Left lung (tissue), 10 donors: Measurements from ENCODE around the gene MRPL19. TPM values are rescaled to one million over a fixed set of nuclear protein-coding genes. Genes with fewer than 3 reads are reported as not detected.

Experiments used
- ATAC-seq: fragments of 200-7000 bp; cut with Tn5 transposase; one replicate; pipeline ENCODE4 v1.9.1; 2020; ENCODE audit warnings: moderate library complexity
- DNase-seq, 4 donors: peaks; one replicate each; pipeline ENCODE4 v3.0.0-alpha.2; 2013 to 2020
- H3K27ac ChIP-seq, 2 donors: fragments of 200-600 bp; sonication (generic) in 1 of 2; one replicate each; pipeline versions ENCODE4 v1.5.0 to v1.8.0; 2020 to 2021
- H3K27me3 ChIP-seq, 2 donors: fragments of 200-600 bp; sonication (generic) in 1 of 2; one replicate each; pipeline versions ENCODE4 v1.5.0 to v1.8.0; 2020 to 2021
- H3K36me3 ChIP-seq, 2 donors: fragments of 200-600 bp; sonication (generic) in 1 of 2; one replicate each; pipeline versions ENCODE4 v1.5.0 to v1.8.0; 2020 to 2021
- H3K4me1 ChIP-seq, 2 donors: fragments of 200-600 bp; one replicate each; pipeline ENCODE4 v1.8.0; 2021
- H3K4me3 ChIP-seq, 2 donors: fragments of 200-600 bp; sonication (generic) in 1 of 2; one replicate each; pipeline versions ENCODE4 v1.5.0 to v1.8.0; 2020 to 2021; ENCODE audit warnings: mild to moderate bottlenecking in 1 of 2
- H3K9me3 ChIP-seq, 2 donors: fragments of 200-600 bp; sonication (generic) in 1 of 2; one replicate each; pipeline versions ENCODE4 v1.5.0 to v1.8.0; 2020 to 2021
- intact Hi-C, 2 donors: fragments of 100-400 bp; cut with DNase I; formaldehyde crosslinking; loops; one replicate each; pipeline versions ENCODE4 v1.11.2 to v1.14.2; 2022
- polyA plus RNA-seq, 6 donors: library from polyadenylated mRNA; unstranded; fragments of 120-200 nt; gene quantifications; one replicate each; pipeline ENCODE4 v1.2.1, GENCODE V29; 2013; ENCODE audit not compliant: insufficient read length in 6 of 6
- total RNA-seq, 2 donors: library from RNA; stranded (reverse); fragmentation: NEBNext Ultra II Directional; extraction: Animal tissue kit (Norgen Biotek cat#: 25700); gene quantifications; one replicate each; pipeline ENCODE4 v1.2.1, GENCODE V29; 2021
- TF ChIP-seq, protein P1 (sequence below), 2 donors: fragments of 200-600 bp; sonication (generic) in 1 of 2; IDR thresholded peaks; one replicate each; pipeline versions ENCODE4 v1.5.0 to v1.8.0; 2021; ENCODE audit warnings: antibody characterized with exemption in 2 of 2
- donor health status: DM: no; HTN: yes; CAD: no.
- donor health status: DM: no; HTN: no; CAD: no.

MRPL19 gene
- total and polyA plus RNA-seq, 8 donors: 45.9 to 57.6 (median 52.4) TPM

DNA sequence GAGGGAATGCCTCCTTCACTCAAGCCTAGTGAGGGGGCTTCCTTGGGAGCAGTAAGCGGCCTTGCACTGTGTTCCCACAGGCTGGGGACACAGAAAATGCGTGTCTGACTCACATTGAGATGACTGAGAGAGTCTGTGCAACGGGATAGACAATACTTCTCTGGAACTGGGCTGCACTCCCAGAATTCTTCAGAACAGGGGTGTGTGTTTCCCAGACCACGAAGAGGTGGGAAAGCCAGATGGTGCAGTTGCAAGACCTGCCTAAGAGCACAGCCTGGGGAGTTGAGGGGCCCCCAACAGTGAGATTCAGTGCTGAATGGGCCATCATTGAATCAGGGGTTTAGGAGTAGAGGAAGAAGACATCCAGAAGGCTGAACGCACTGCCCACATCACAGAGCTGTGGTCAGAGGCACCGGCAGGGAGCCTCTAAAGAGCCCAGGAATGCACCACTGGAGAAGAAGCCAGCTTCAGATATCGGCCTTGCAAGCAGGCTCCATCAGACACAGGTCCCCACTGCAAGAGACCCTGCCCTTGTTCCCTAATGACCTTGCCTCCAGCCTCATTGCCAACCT, 36.6 kb upstream of the MRPL19 start:
- ATAC-seq: no peak
- Histone ChIP-seq H3K27me3 (peaks cover 0 to 52% of the 10 kb centered on the region in 2 donors), H3K4me3 (no peak overlapping the region), H3K27ac (no peak overlapping the region), H3K4me1 (no peaks in the 10 kb centered on the region), H3K36me3 (no peaks in the 10 kb centered on the region), H3K9me3 (no peaks in the 10 kb centered on the region)
- TF ChIP-seq, protein P1, sequence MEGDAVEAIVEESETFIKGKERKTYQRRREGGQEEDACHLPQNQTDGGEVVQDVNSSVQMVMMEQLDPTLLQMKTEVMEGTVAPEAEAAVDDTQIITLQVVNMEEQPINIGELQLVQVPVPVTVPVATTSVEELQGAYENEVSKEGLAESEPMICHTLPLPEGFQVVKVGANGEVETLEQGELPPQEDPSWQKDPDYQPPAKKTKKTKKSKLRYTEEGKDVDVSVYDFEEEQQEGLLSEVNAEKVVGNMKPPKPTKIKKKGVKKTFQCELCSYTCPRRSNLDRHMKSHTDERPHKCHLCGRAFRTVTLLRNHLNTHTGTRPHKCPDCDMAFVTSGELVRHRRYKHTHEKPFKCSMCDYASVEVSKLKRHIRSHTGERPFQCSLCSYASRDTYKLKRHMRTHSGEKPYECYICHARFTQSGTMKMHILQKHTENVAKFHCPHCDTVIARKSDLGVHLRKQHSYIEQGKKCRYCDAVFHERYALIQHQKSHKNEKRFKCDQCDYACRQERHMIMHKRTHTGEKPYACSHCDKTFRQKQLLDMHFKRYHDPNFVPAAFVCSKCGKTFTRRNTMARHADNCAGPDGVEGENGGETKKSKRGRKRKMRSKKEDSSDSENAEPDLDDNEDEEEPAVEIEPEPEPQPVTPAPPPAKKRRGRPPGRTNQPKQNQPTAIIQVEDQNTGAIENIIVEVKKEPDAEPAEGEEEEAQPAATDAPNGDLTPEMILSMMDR (IDR thresholded peaks at IDR 0.05): no peak
- DNase-seq: no peak
- intact Hi-C loops: loop anchor here in 1 of 2 donors (10.0 kb wide), 1 partner anchor 145 kb away; no protein-coding TSS in a partner anchor

DNA sequence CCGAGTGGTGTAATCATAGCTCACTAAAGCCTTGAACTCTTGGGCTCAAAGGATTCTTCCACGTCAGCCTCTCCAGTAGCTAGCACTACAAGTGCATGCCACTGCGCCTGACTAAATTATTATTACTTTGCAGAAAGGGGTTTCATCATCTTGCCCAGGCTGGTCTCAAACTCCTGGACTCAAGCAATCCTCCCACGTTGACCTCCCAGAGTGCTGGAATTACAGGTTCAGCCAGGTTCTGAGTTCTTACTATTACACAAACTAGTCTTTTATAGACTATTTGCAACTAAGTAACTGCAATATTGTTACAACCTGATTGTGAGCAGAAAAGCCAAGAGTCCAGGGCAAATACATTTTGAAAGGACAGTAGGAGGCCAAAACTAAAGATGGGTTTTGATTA, 35.9 kb upstream of the MRPL19 start:
- DNase-seq (no peak), ATAC-seq (no peak)
- Histone ChIP-seq H3K9me3 (no peaks in the 10 kb centered on the region), H3K4me1 (no peaks in the 10 kb centered on the region), H3K27me3 (peaks cover 0 to 48% of the 10 kb centered on the region in 2 donors), H3K27ac (no peak overlapping the region), H3K4me3 (no peak overlapping the region), H3K36me3 (no peaks in the 10 kb centered on the region)
- intact Hi-C loops: loop anchor here in 1 of 2 donors (10.0 kb wide), 1 partner anchor 146 kb away; no protein-coding TSS in a partner anchor
- TF ChIP-seq, protein P1 (IDR thresholded peaks at IDR 0.05): no peak

DNA sequence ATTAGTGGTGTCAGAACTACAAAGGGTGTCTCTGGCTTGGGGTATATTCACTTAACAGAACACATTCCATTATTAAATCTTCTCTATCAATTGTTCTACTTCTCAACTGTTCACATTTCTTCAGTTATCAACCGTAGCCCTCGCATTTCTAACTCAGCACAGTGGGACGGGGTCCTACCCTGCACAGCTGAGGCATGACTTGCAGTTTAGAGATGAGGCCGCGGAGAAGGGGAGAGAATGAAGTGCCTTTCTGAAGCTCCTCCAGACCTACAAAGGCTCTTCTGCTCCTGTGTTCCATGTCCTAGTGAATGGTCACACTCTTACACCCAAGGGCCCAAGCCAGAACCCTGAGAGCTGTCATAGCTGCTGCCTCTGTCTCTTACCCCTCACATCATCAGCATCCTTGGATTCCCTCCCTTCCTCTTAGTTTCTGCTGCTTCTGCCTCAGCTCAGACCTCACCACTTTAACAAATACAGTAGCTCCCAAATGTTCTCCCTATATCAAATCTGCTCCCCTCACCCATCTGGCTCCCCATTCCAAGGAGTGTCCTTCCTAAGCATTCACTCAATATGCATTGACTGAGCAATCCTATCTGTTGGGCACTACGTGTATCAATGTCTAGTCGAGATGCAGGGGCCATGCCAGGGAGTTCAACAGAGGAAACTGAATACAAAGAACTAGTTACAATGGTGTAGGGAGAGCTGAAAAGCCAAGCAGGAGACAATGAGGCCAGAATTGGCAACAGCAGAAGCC, 34.3 kb upstream of the MRPL19 start:
- peaks cover 0 to 3% of the 10 kb centered on the region in 2 donors for H3K9me3 ChIP-seq
- H3K4me1 ChIP-seq: no peaks in the 10 kb centered on the region
- H3K27me3 ChIP-seq: peaks cover 0 to 35% of the 10 kb centered on the region in 2 donors
- intact Hi-C loops: loop anchor here in 1 of 2 donors (10.0 kb wide), 1 partner anchor 147 kb away; no protein-coding TSS in a partner anchor
- TF ChIP-seq, protein P1 (IDR thresholded peaks at IDR 0.05): no peak
- no peak overlapping the region for H3K27ac ChIP-seq
- no peak for DNase-seq
- H3K36me3 ChIP-seq: no peaks in the 10 kb centered on the region
- no peak for ATAC-seq
- H3K4me3 ChIP-seq: no peak overlapping the region

DNA sequence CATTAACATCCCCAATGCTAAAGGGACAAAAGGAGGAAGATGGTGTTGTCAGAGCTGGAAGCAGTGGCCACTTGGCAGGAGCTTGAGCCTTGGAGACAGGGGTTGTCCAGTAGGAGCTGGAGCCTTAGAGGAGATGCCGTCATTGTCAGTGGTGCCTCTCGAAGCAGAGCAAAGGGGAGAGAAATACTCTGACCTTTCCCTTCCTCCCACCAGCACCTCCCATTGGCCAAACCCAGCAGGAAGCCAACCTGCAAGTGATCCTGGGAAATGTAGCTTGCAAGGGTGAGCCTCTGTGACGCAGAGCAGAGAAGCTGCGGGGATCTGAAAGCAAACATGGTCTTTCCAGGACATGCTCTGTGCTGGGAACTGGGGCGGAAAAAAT, 33.7 kb upstream of the MRPL19 start:
- no peaks in the 10 kb centered on the region for H3K4me1 ChIP-seq
- peaks cover 0 to 30% of the 10 kb centered on the region in 2 donors for H3K27me3 ChIP-seq
- DNase-seq (no peak), ATAC-seq (no peak)
- intact Hi-C loops: loop anchor here in 1 of 2 donors (10.0 kb wide), 1 partner anchor 148 kb away; no protein-coding TSS in a partner anchor
- TF ChIP-seq, protein P1 (IDR thresholded peaks at IDR 0.05): no peak
- H3K4me3 ChIP-seq: no peak overlapping the region
- H3K36me3 ChIP-seq: no peaks in the 10 kb centered on the region
- H3K9me3 ChIP-seq: peaks cover 0 to 3% of the 10 kb centered on the region in 2 donors
- no peak overlapping the region for H3K27ac ChIP-seq

DNA sequence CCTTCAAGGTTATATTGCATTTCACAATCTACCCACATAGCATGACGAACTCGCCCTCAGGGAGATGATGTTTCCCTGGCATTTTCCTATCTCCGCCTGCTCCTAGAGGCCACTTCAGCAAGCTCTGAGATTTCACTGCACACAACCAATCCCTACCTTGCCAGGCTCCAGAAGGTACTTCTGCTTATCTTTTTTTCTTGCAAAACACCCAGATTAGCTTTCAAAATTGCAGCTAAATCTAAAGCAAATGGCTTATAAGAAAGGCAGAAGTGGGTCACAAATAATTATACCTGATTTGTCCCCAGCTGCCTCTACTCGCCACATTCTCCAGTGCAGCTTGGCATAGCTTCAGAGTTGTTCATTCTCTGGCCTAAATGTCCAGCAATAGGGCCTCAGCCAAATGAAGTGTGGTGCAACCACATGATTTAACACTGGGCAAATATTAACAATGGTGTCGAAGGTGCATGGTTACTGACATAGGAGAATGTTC, 32.4 kb upstream of the MRPL19 start:
- ATAC-seq (peak; percentile 82), DNase-seq (no peak)
- TF ChIP-seq, protein P1 (IDR thresholded peaks at IDR 0.05): no peak
- Histone ChIP-seq H3K27ac (no peak overlapping the region), H3K4me3 (no peak overlapping the region), H3K27me3 (peaks cover 0 to 16% of the 10 kb centered on the region in 2 donors), H3K4me1 (no peaks in the 10 kb centered on the region), H3K9me3 (peaks cover 0 to 3% of the 10 kb centered on the region in 2 donors), H3K36me3 (no peaks in the 10 kb centered on the region)
- intact Hi-C loops: loop anchor here in 1 of 2 donors (10.0 kb wide), 1 partner anchor 149 kb away; no protein-coding TSS in a partner anchor
